ENCODE measurements around the gene KRTAP4-3.
"Not testable (repeated sequence)": the region's sequence is repeated elsewhere in the genome, so short reads cannot be mapped to it uniquely, and the experiment has no call there.

Gene KRTAP4-3

DNA sequence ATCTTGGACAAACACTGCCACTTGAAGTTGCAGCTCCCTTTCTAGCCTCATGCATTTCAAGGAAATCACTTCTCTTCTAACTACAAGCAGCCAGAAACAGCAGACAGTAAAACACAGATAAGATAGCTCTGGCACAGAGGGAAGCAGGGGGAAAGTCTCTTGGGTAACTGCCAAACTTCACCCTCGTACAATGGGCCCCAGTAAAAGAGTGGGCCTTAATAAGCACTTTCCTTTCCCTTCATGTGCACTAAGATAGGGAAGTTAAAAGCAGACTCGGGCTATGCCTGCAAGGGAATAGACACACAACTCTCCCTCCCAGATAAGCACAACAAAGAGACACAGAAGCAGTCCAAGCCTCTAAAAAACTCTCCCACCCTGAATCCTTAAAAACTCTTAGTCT is 14.2 kb downstream of the KRTAP4-3 start:
- DNase-seq (ENCODE audit: low spot score) (no peak), FAIRE-seq (no peak)

DNA sequence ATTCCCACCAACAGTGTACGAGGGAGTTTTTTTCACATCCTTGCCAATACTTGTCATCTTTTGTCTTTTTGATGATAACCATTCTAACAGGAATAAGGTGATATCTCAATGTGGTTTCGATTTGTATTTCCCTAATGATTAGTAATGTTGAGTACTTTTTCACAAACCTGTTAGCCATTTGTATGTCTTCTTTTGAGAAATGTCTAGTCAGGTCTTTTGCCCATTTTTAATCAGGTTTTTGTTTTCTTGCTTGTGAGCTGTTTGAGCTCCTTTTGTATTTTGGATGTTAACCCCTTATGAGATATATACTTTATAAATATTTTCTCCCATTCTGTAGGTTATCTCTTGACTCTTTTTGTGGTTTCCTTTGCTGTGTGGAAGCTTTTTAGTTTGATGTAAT is 16.5 kb downstream of the KRTAP4-3 start:
- no peak for DNase-seq (ENCODE audit: low spot score)

DNA sequence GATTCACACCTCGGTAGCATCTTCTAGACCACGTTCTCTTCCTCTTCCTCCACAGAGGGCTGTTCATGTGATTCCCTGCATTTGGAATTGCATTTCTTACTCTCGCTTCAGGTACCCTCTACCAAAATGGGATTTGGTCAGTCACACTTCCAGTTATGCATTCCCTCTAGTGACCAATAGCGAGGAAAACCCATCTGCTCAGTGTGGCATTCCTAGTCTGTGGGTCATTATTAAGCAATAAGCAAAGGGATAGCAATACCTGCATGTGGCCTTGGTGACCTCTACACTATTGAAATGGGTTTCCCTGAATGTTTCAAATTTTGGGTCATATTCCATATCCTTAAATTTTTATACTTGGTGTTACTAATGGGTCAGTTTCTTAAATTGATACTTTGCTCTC is 18.0 kb downstream of the KRTAP4-3 start:
- FAIRE-seq (no peak), DNase-seq (ENCODE audit: low spot score) (no peak)

More for the DNA sequence above, 16.5 kb downstream of the KRTAP4-3 start:
- FAIRE-seq: no peak

DNA sequence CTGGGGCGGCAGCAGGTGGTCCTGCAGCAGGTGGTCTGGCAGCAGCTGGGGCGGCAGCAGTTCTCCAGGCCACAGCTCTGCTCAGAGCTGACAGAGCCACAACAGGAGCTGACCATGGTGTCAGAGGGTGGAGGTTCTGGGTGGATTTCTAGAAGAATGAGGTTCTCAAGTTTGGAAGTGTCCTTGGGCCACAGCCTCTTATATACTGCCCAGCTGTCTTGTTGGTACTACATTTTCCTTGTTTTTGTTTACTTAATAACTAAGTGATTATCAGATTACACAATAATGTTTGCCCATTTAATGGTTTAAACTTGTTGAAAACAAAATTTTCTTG is 18.4 kb downstream of the KRTAP4-3 start, which contains the start of gene KRTAP4-5:
TSS of gene KRTAP4-5 (minus strand) at position 174 of the 334 bp plus-strand sequence. CDS start at position 116, 58 bp downstream.
- DNase-seq (ENCODE audit: low spot score) (no peak), FAIRE-seq (no peak)

DNA sequence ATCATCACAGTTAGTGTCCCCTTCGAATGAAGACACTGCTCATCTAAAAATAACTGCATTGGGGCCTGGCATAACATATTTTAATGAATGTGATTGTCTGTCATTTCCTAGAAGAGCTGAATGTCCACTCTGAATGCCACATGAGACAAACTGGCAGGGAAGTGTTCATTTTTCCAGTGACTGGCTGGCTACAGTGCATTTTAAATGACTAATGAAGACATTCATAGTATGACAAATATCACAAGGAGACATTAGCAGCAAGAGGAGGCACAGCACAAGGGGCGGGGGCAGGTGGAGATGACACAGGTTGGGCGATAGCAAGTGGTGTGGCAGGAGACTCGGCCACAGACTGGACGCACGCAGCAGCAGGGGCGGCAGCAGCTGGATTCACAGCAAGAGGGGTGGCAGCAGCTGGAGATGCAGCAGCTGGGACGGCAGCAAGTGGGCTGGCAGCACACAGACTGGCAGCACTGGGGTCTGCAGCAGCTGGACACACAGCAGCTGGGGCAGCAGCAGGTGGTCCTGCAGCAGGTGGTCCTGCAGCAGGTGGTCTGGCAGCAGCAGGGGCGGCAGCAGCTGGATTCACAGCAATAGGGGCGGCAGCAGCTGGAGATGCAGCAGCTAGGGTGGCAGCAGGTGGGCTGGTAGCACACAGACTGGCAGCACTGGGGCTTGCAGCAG is 18.9 kb downstream of the KRTAP4-3 start:
- DNase-seq (ENCODE audit: low spot score); FAIRE-seq: not testable (repeated sequence)

DNA sequence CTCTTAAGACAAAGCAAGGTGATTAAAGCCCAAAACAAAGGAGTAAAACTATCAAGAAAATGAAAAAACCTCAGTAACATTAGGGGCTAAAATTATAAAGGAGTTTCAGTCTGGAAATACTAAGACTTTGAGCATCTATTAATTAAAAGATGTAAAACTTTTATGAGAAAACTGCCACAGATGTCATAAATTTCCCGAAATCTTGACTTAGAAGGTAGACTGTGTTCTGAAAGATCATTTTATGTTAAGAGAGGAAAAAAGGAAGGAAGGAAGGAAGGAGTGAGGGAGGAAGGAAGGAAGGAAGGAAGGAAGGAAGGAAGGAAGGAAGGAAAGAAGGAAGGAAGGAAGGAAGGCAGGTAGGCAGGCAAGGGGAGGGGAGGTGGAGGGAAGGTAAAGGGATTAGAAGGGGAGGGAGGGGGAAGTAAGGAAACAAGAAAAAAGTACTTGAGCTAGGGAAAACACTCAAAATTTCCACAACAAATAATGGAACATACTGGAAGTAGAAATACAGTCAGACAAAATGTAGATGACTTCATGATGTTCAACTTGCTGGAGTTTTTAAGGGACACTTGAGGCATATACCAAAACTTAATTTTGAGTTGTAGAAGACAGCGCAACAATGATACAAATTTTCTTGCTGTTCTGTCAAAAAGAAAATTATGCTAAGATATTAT is 20.4 kb downstream of the KRTAP4-3 start:
- FAIRE-seq (no peak), DNase-seq (ENCODE audit: low spot score) (no peak)

DNA sequence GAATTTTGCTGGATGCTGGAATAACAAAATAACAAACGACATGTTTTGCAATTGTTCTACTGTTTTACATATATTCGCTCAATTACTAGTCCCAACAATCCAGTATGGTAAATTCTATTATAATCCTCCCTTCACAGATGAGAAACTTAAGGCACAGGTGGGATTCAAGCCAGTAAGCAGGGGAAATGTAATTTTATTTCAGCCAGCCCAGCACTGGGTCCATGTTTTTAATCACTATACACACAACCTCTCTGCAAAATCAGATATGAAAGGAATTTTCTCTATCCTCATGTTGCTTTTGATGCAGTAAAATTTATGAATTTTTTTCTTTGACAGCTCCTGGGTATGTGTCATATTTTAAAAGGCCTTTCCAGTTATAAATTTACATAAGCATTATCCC is 22.8 kb downstream of the KRTAP4-3 start:
- FAIRE-seq: no peak
- no peak for DNase-seq (ENCODE audit: low spot score)

DNA sequence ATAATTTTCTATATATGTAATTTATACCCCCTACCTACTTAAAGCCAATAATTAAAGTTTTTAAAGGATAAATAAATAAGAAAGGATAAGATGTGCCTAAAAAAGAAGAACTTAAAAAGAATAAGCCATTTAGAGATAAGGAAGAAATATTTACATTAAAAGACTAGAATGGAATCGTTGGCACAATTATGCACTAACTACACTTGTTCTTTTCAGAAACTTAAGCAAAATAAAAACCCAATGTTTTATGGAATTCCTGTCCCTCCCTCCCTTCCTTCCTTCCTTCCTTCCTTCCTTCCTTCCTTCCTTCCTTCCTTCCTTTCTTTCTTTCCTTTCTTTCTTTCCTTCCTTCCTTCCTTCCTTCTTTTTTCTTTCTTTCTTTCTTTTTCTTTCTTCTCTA is 23.2 kb downstream of the KRTAP4-3 start:
- no peak for DNase-seq (ENCODE audit: low spot score)
- no peak for FAIRE-seq

DNA sequence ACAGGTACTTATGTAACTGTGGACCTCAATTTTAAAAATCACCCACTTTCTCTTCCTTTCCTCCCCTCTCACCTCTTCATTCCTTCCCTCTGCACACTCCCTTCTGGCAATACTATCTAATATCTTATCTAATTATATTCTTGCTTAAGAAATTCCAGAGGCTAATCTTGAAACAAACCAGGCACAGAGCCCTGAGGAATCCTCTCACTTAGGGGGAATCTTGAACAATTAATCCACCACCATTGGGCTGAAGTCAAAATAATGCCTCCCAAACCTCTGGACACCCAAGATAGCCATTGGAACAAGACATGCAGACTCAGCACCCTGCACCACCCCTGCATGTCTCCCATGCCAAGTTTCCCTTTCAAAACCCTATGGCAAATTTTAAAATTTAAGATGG is 26.7 kb downstream of the KRTAP4-3 start:
- DNase-seq (ENCODE audit: low spot score): no peak
- FAIRE-seq: no peak

DNA sequence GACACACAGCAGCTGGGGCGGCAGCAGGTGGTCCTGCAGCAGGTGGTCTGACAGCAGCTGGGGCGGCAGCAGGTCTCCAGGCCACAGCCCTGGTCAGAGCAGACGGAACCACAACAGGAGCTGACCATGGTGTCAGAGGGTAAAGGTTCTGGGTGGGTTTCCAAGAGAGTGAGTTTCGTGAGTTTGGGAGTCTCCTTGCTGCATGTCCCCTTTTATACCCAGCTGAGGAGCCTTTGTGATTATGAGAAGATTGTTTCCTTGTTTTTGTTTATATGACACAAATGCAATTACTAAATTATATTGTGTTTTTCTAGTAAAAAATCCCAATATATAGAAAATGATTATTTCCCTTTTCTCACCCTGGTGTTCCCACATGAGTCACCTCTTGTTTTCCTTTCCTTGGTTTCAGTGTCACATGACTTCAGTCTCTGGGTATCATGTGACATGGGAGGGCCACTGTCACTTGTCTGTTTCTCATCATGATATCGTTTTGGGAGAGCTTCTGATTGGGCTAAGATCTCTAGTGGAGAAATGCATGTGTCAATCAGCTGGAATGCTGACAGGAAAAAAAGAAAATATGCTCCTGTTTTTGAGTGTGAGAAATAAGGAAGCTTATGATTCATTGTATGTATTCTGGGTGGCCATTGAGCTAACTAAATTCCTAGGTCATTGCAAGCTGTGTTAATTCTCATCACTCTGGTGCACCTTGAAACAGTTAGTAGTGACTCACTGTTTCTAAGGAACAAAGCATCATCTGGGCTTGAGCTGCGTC is 27.5 kb downstream of the KRTAP4-3 start, which contains the start of gene KRTAP4-6:
TSS of gene KRTAP4-6 (minus strand) at position 185 of the 772 bp plus-strand sequence. CDS start at position 128, 57 bp downstream.
- peak; percentile 88 for DNase-seq (ENCODE audit: low spot score)
- FAIRE-seq: peak; percentile 55

DNA sequence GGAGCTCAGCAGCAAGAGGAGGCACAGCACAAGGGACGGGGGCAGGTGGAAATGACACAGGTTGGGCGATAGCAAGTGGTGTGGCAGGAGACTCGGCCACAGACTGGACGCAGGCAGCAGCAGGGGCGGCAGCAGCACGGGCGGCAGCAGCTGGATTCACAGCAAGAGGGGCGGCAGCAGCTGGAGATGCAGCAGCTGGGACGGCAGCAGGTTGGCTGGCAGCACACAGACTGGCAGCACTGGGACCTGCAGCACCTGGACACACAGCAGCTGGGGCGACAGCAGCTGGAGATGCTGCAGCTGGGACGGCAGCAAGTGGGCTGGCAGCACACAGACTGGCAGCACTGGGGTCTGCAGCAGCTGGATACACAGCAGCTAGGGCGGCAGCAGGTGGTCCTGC is 28.2 kb downstream of the KRTAP4-3 start:
- FAIRE-seq: not testable (repeated sequence)

DNA sequence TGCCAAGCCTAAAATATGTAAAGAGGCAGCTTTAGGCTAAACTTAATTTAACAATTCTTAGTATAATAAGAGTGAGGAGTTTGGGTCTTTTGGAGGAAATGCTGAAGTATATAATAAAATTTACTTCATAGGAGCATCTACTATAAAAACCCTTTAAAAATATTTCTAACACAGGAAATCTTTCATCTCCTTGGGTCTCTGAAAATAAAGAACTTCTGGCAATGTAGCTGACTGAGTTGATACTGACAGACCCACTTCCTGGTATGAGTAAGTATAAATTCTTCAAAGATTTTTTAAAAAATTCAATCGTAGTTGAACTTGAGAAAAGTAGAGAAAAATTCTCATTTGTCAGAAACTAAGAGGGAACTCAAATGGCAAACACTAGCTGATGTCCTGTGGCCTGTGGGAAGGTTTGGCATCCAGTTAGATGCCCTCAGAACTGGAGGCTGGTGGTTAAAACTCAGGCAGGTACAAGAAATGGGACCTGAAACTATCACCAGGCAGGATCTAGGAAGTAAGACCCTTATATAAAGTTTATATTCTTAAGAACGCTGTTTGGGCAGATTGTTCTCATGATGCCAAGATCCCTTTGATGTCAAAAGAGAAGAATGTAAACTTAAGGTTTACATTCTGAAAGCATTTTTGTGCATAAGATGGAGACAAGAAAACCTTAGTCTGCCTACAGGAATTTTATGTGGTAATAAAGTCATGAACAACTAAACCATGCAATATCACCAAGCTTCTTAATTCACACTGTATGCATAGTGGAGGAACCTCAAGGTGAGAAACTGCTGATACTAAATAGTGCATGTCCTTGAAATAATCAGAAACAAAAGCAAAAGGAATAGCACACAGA is 33.9 kb downstream of the KRTAP4-3 start:
- DNase-seq (ENCODE audit: low spot score) (no peak), FAIRE-seq (no peak)

More for the DNA sequence above, 28.2 kb downstream of the KRTAP4-3 start:
- DNase-seq (ENCODE audit: low spot score): not testable (repeated sequence)

DNA sequence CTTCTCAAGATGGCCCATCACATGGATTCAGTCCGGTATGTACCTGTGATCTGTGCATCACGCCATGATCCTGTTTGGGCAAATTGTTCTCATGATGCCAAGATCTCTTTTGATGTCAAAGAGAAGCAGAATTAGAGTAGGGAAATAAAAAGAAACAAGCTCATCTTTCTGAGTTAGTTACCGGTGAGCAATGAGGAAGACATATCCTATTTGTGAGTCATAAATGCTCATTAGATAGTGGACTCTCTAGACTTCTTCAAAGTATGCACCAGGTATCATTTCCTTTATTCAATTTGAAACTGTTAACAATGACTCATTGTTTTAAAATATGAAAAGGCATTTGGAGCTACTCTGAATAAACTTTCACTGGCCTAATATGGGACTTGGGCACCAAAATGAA is 36.0 kb downstream of the KRTAP4-3 start:
- DNase-seq (ENCODE audit: low spot score) (peak; percentile 76), FAIRE-seq (peak; percentile 87)

DNA sequence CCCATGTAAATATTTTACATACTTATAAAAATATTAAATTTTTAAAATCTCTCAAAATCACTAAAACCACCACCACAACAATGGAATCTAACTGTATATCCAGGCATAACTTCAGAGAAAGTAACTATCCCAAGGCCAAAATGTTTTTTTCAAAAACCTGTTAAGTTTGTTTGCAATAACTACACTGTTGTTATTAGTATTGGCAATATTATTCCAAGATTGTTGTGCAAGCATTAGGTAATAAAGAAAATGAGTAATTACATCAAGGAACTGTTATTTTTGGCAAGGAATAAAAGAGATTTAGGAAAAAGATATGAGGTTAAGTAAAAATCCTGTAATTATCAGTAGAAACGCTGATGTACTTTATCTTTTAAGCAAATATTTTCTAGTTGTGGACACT is 40.6 kb downstream of the KRTAP4-3 start:
- no peak for DNase-seq (ENCODE audit: low spot score)
- FAIRE-seq: no peak

DNA sequence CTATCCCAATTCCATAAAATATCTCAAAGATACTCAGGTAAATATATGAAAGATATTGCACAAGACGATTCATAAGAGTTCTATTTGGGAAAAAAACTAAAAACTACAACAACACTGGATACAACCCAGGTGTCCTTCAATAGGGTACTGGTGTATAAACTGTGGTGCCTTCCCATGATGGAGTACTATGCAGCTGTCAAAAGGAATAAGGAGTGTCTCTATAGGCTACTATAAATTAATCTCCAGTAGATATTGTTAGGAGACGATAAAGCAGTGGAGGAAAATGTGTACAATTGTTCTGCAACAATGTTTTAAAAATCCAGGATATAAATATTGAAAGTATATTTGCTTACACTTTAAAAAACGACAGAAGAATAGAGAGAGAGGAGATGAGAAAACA is 41.6 kb downstream of the KRTAP4-3 start:
- DNase-seq (ENCODE audit: low spot score) (no peak), FAIRE-seq (no peak)

DNA sequence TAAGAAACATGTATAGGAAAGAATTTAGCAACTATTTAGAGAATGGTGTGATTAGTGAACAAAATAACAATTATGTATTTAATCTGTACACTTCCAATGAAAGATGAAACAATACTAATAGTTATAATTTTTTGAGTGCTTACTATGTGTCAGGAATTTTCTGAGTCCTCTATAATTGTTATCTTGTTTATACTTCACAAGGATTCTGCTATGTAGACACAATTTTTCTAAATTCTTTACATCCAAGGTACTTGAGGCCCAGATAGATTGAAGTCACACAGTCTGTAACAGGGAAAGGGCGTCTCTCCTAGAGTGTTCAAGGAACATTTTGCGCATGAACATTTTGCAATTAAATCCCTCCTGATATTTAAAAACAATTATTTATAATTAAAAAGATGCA is 43.0 kb downstream of the KRTAP4-3 start:
- FAIRE-seq: no peak

DNA sequence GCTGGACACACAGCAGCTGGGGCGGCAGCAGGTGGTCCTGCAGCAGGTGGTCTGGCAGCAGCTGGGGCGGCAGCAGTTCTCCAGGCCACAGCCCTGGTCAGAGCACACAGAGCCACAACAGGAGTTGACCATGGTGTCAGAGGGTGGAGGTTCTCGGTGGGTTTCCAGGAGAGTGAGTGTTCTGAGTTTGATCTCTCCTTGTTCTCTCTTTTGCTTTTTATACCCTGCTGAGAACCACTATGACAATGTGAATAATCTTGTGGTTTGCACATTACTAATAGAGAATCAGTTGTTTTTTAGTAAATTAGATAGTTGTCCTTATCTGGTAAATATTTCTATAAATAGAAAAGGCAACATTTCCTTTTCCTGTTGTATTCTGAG is 44.0 kb downstream of the KRTAP4-3 start, which contains the start of gene KRTAP4-12:
TSS of gene KRTAP4-12 (minus strand) at position 192 of the 381 bp plus-strand sequence. CDS start at position 132, 60 bp downstream.
- FAIRE-seq; DNase-seq (ENCODE audit: low spot score): not testable (repeated sequence)

More for the DNA sequence above, 43.0 kb downstream of the KRTAP4-3 start:
- DNase-seq (ENCODE audit: low spot score): no peak

DNA sequence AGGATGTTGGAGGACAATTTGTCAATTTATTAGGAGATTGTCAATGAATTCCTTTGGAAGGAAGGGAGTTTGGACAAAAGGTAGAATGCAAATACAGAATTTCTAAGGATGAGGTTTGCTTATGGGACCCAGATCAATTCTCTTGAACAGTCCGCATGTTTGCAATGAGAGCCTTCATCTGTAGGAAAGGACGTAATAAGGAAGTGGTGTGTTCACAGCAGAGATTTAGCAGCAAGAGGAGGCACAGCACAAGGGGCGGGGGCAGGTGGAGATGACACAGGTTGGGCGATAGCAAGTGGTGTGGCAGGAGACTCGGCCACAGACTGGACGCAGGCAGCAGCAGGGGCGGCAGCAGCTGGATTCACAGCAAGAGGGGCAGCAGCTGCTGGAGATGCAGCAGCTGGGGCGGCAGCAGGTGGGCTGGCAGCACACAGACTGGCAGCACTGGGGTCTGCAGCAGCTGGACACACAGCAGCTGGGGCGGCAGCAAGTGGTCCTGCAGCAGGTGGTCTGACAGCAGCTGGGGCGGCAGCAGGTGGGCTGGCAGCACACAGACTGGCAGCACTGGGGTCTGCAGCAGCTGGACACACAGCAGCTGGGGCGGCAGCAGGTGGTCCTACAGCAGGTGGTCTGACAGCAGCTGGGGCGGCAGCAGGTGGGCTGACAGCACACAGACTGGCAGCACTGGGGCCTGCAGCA is 44.6 kb downstream of the KRTAP4-3 start:
- DNase-seq (ENCODE audit: low spot score): not testable (repeated sequence)

DNA sequence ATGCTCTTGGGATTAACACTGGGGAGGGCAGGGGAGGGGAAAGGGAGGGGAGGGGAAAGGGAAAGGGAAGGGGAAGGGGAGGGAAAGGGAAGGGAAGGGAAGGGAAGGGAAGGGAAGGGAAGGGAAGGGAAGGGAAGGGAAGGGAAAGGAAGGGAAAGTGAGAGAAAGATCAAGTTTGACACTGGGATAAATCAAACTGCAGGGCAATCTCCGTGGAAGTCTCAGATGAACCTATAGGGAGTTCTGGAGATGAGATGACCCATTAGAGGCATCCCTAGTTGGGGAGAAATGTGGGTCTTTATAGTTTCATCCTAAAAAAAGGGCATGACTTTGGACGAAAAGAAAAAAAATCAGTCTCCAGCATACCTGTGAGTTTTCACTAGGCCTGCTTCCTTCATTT is 46.3 kb downstream of the KRTAP4-3 start:
- DNase-seq (ENCODE audit: low spot score) (no peak), FAIRE-seq (no peak)

More for the DNA sequence above, 44.6 kb downstream of the KRTAP4-3 start:
- not testable (repeated sequence) for FAIRE-seq

All from RCC 7860 (cell line).